ENCODE results near the gene DHRS2. TPM values are rescaled to one million over a fixed set of nuclear protein-coding genes. Genes with fewer than 3 reads are reported as not detected.

DHRS2 gene
- total RNA-seq, 2 donors from 2014 or later: not detected

DNA sequence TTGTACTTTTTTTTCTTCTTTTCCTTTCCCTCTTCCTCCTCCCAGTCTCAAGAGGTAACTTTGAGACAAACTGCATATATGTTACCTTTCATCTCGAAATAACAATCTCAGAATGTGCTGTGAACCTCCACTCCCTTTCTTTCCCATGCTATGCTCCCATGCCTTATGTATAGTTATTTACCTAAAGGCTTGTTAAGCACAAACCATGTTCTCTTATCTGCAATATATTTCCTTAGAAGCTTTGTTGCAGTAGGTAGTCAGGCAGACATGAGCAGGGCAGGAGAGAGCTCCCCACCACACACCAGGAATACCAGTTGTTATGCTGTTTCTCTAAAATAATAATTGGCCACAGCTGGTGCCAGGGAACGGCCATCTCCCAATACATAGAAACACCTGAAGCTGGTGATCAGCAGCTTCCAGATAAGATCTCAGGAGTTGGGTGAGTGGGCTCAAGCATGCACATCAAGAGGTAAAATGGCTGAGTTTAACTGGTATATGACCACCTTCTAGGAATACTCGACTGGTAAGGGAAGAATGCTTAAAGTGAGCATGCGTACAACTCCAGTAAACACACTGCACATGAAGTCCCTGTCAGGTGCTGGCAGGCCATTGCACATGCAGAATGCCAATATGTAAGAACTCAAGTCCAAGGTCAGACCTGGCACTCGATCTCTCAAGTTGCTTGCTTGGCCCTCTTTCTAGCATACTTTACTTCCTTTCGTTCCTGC, 14.8 kb upstream of the DHRS2 start:
- Histone ChIP-seq H3K9me3 (peaks cover 0 to 14% of the 10 kb centered on the region in 2 donors), H3K4me1 (no peaks in the 10 kb centered on the region), H3K4me3 (no peak overlapping the region), H3K27me3 (no peaks in the 10 kb centered on the region), H3K36me3 (no peaks in the 10 kb centered on the region), H3K27ac (no peak overlapping the region)
- peak; percentile 53 for DNase-seq (ENCODE audit: low spot score)
- TF ChIP-seq, protein P1, sequence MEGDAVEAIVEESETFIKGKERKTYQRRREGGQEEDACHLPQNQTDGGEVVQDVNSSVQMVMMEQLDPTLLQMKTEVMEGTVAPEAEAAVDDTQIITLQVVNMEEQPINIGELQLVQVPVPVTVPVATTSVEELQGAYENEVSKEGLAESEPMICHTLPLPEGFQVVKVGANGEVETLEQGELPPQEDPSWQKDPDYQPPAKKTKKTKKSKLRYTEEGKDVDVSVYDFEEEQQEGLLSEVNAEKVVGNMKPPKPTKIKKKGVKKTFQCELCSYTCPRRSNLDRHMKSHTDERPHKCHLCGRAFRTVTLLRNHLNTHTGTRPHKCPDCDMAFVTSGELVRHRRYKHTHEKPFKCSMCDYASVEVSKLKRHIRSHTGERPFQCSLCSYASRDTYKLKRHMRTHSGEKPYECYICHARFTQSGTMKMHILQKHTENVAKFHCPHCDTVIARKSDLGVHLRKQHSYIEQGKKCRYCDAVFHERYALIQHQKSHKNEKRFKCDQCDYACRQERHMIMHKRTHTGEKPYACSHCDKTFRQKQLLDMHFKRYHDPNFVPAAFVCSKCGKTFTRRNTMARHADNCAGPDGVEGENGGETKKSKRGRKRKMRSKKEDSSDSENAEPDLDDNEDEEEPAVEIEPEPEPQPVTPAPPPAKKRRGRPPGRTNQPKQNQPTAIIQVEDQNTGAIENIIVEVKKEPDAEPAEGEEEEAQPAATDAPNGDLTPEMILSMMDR (IDR thresholded peaks at IDR 0.05): no peak

DNA sequence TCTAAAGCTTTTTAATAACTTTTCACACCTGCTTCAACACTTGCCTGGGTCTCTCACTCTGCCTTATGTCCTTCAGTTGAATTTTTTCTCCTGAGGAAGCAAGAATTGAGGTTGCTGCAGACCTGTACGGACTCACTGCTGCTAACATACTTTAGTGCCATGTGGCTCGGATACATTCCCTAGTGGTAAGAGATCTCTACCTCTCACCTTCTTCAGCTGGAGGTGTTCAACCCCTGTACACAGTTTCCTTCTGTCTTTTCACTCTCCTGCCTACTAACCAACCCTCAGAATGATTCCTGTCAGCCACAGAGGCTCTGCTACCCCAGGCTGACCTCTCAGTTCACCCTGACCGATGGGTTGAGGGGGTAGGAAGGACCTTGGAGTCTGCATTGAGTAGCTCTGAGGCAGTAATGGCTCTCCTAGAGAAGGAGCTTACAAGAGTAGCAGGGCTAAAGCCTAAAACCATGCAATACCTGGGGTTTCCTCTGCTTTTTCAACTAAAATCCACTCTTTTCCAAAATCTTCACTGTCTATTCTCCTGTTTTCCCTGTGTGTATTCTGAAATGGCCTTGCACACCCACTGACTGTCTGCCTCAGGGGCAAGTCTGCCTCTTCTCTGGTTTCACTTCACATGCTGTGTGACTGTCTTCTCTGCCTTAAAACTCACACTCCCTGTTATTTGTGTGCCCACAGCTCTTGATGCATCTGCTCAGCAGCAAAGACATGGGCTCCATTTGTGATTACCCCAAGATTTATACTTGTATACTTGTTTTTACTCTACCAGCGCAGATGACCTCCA, 14.0 kb upstream of the DHRS2 start:
- DNase-seq (ENCODE audit: low spot score): peak; percentile 42
- H3K36me3 ChIP-seq: no peaks in the 10 kb centered on the region
- TF ChIP-seq, protein P1 (IDR thresholded peaks at IDR 0.05): no peak
- no peak overlapping the region for H3K27ac ChIP-seq
- H3K4me3 ChIP-seq: no peak overlapping the region
- no peaks in the 10 kb centered on the region for H3K27me3 ChIP-seq
- H3K9me3 ChIP-seq: peaks cover 0 to 14% of the 10 kb centered on the region in 2 donors
- no peaks in the 10 kb centered on the region for H3K4me1 ChIP-seq

DNA sequence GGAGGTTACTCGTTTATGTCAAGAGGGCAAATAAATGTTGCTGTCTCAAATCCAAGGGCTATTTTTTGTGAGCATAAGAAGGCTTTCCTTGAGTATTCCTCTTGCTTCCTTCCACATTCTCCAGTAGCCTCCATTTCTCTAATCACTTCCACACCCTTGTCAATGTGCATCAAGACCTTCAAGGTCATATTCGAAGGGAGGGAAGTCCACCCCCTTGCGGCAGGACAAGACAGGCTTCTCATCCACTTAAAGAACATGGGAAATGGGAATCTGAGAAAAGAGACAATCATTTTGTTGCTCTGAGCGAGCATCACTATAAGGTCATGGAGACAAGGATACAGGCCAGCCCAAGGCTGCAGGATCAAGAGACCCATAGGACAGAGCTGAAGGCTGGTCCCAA, 13.2 kb upstream of the DHRS2 start:
- DNase-seq (ENCODE audit: low spot score): no peak
- Histone ChIP-seq H3K4me3 (no peak overlapping the region), H3K36me3 (no peaks in the 10 kb centered on the region), H3K27ac (no peak overlapping the region), H3K4me1 (no peaks in the 10 kb centered on the region), H3K9me3 (peaks cover 0 to 14% of the 10 kb centered on the region in 2 donors), H3K27me3 (no peaks in the 10 kb centered on the region)
- TF ChIP-seq, protein P1 (IDR thresholded peaks at IDR 0.05): no peak

DNA sequence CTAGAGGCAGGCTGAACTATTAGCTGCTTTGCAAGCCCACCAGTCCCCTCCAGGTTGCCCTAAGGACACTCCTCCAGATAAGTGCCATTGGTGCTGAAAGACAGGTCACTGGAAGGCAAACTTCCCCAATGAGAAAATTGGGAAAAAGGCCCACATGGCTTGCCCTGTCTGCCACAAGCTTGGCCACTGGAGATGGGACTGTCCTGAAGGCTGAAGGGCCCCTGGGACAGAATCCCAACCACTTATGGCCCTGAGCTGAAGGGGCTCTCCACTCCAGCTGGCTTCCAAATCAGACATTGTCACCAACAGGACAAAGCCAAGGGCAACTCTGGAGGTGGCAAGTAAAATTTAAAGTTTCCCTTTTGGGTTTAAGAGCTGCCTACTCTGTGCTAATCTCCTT, 12.2 kb upstream of the DHRS2 start:
- no peaks in the 10 kb centered on the region for H3K4me1 ChIP-seq
- H3K9me3 ChIP-seq: peaks cover 0 to 14% of the 10 kb centered on the region in 2 donors
- H3K27ac ChIP-seq: no peak overlapping the region
- H3K36me3 ChIP-seq: no peaks in the 10 kb centered on the region
- DNase-seq (ENCODE audit: low spot score): no peak
- TF ChIP-seq, protein P1 (IDR thresholded peaks at IDR 0.05): no peak
- H3K27me3 ChIP-seq: no peaks in the 10 kb centered on the region
- H3K4me3 ChIP-seq: no peak overlapping the region

DNA sequence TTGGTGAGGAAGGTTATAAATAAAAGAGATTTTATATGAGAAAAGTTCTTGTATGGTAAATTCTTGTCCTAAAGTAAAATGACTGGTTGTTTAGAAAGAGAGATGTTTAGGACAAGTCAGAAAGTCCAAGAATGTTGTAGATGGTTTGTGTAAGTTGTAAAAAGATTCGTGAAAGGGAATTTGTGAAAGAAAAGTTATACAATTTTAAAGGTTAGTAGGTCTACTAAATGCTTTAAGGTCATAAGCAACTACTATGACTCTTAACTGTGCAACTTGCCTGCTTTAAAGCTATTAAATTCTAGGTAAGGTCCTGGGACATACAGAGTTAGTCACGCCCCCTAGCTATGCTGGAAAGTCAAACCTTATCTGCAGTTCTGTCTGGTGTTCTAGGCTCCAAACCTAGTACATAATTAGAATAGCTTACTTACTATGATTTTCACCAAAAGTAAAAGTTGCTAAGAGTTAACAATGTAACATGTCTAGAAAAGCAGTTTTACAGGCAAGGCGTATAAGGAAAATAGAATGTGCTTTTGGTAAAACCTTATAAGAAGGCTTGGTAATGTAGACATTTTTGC, 11.2 kb upstream of the DHRS2 start:
- TF ChIP-seq, protein P1 (IDR thresholded peaks at IDR 0.05): no peak
- H3K27ac ChIP-seq: no peak overlapping the region
- H3K27me3 ChIP-seq: no peaks in the 10 kb centered on the region
- peaks cover 0 to 14% of the 10 kb centered on the region in 2 donors for H3K9me3 ChIP-seq
- H3K4me1 ChIP-seq: no peaks in the 10 kb centered on the region
- H3K4me3 ChIP-seq: no peak overlapping the region
- no peak for DNase-seq (ENCODE audit: low spot score)
- H3K36me3 ChIP-seq: no peaks in the 10 kb centered on the region
